Ishikawa (cell line): ENCODE measurements around the gene ABCB11.

ENCODE experiments used
- TAF1 ChIP-seq: IDR thresholded peaks from 2 replicates; pipeline ENCODE4 v1.6.1; 2012; ENCODE audit warnings: low read depth, mild to moderate bottlenecking
- TCF12 ChIP-seq: IDR thresholded peaks from 2 replicates; pipeline ENCODE4 v1.6.1; 2012; ENCODE audit warnings: low read depth

DNA sequence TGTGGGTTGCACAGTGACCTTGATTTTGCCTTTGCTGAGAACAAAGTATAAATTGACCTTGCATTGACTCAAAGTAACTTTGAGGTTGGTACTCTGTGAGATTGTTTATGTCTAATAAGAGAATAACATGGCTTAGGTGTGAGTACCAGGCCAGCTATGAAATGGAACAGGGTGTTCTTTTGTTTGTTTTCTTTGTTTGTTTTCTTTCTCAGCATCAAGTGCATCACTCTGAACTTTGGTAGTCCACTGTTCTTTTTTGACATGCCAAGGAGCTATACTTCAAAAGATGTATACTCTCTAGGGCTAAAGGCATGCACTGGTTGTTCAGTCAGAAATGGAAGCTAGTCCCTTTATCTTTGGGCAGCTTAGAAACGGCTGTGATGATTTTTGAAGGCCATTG is 5.1 kb downstream of the ABCB11 start:
- TF ChIP-seq TAF1 (no peak), TCF12 (no peak)
